DOHH2 (cell line): ENCODE results near the gene SHC4.

Experiments
- EZH2phosphoT487 ChIP-seq: fragments of 200-600 bp; sonication (generic); IDR thresholded peaks from 2 replicates; pipeline ENCODE4 v1.6.1; 2017; ENCODE audit warnings: borderline replicate concordance, mild to moderate bottlenecking, antibody characterized with exemption, low read length, moderate library complexity, mixed read lengths
- TF ChIP-seq, protein P1 (sequence below): fragments of 200-600 bp; sonication (generic); IDR thresholded peaks from one replicate; pipeline ENCODE4 v1.5.1; 2014; ENCODE audit warnings: antibody characterized with exemption, mild to moderate bottlenecking, low read depth, low read length; ENCODE audit not compliant: poor library complexity, severe bottlenecking

GRCh38 chr15:48898446-48898845, 65.3 kb downstream of the SHC4 start:
- TF ChIP-seq, protein P1, sequence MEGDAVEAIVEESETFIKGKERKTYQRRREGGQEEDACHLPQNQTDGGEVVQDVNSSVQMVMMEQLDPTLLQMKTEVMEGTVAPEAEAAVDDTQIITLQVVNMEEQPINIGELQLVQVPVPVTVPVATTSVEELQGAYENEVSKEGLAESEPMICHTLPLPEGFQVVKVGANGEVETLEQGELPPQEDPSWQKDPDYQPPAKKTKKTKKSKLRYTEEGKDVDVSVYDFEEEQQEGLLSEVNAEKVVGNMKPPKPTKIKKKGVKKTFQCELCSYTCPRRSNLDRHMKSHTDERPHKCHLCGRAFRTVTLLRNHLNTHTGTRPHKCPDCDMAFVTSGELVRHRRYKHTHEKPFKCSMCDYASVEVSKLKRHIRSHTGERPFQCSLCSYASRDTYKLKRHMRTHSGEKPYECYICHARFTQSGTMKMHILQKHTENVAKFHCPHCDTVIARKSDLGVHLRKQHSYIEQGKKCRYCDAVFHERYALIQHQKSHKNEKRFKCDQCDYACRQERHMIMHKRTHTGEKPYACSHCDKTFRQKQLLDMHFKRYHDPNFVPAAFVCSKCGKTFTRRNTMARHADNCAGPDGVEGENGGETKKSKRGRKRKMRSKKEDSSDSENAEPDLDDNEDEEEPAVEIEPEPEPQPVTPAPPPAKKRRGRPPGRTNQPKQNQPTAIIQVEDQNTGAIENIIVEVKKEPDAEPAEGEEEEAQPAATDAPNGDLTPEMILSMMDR = no peak
- TF ChIP-seq EZH2phosphoT487 = no peak
